Lower leg skin (tissue), 4 donors: Measurements from ENCODE around the gene MTA2. TPM values are rescaled to one million over a fixed set of nuclear protein-coding genes. Genes with fewer than 3 reads are reported as not detected.

Experiments used
- DNase-seq, 2 donors: peaks; one replicate each; pipeline ENCODE4 v3.0.0-alpha.2; 2019; ENCODE audit warnings: low spot score in 2 of 2
- H3K4me3 ChIP-seq: fragments of 200-600 bp; sonication (generic); 2 replicates; pipeline ENCODE4 v1.5.1; 2017; ENCODE audit warnings: mild to moderate bottlenecking, low read depth; ENCODE audit not compliant: poor library complexity, severe bottlenecking
- CTCF ChIP-seq, 3 donors: fragments of 450-650 bp; IDR thresholded peaks; one replicate each; pipeline ENCODE4 v1.5.1; 2016; ENCODE audit warnings: antibody characterized with exemption in 3 of 3, mild to moderate bottlenecking in 3 of 3, moderate library complexity in 2 of 3
- POLR2A ChIP-seq, 2 donors: fragments of 450-650 bp; IDR thresholded peaks; one replicate each; pipeline ENCODE4 v1.6.1; 2016 to 2017; ENCODE audit warnings: antibody characterized with exemption in 2 of 2, mild to moderate bottlenecking in 1 of 2, moderate library complexity in 1 of 2
- WGBS, 2 donors: methylation state at CpG; one replicate each; pipeline ENCODE4 v1.1.5; 2018; 5-methylcytosine and 5-hydroxymethylcytosine counted together
- intact Hi-C: fragments of 100-400 bp; cut with DNase I; formaldehyde crosslinking; loops from one replicate; pipeline ENCODE4 v1.15.0; 2023; ENCODE audit warnings: low total_unique reads
- total RNA-seq, 4 donors: library from RNA; depleted of rRNA; stranded (reverse); fragments of >200 nt; gene quantifications; one replicate each; pipeline ENCODE4 v1.1.0, GENCODE V29; 2016

The MTA2 gene
- total RNA-seq, 4 donors from 2014 or later = 91.3 to 139 (median 98.3) TPM

GRCh38 chr11:62646825-62647608 lies 45.4 kb upstream of the MTA2 start:
- WGBS, 2 donors = 57 to 60% methylated on average over 31 to 32 of the region's 32 CpGs
- no peak for TF ChIP-seq CTCF (IDR thresholded peaks at IDR 0.05)
- TF ChIP-seq POLR2A (IDR thresholded peaks at IDR 0.05) = no peak
- DNase-seq = peak in 1 of 2 donors; percentile 31
- no peak overlapping the region for H3K4me3 ChIP-seq
- intact Hi-C loops = no loop called here

- WGBS, 2 donors = 0 to 1% methylated on average over 63 to 73 of the region's 73 CpGs
- peak within 1 kb of the TSS; percentile 70 for H3K4me3 ChIP-seq
- intact Hi-C loops = no loop called here
- DNase-seq = peak; percentile 100
- TF ChIP-seq POLR2A (IDR thresholded peaks at IDR 0.05) (peak in 1 of 2 donors; percentile 43), CTCF (IDR thresholded peaks at IDR 0.05) (no peak)
Measured at GRCh38 chr11:62645946-62646824, 44.5 kb upstream of the MTA2 start, which contains the start of gene GANAB. GANAB (minus strand) TSS chr11:62646613; CDS start chr11:62646599, 14 bp downstream.

GRCh38 chr11:62645671-62645945 lies 43.9 kb upstream of the MTA2 start:
- WGBS, 2 donors = 12 to 14% methylated on average over 11 of the region's 11 CpGs
- TF ChIP-seq POLR2A (IDR thresholded peaks at IDR 0.05) (no peak), CTCF (IDR thresholded peaks at IDR 0.05) (no peak)
- intact Hi-C loops = no loop called here
- DNase-seq = no peak
- H3K4me3 ChIP-seq = peak overlapping the region; percentile 70

- intact Hi-C loops = no loop called here
- DNase-seq = no peak
- TF ChIP-seq CTCF (IDR thresholded peaks at IDR 0.05) (no peak), POLR2A (IDR thresholded peaks at IDR 0.05) (no peak)
- H3K4me3 ChIP-seq = no peak overlapping the region
- 85 to 88% methylated on average over 8 of the region's 8 CpGs for WGBS, 2 donors
Measured at GRCh38 chr11:62644220-62644619, 42.6 kb upstream of the MTA2 start.

DNA sequence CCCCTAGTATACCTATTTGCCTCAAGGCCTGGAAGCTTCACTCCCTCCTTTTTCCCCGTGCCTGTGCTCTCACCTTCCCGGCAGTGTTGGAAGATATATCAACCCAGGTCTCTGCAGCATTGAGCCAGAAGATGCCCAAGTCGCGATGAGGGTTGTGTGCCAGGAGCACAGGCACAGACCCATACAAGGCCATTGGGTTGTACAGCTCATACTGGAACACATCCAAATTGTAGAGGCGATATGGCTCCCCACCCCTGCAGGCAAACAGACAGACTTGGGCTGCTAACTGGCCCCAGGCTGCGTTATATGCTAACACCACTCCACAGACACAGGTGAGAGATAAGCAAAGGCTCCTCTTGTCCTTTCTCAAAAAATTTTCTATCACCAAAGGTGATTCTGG lies 30.8 kb upstream of the MTA2 start:
- WGBS, 2 donors = 75 to 86% methylated on average over 6 of the region's 6 CpGs
- TF ChIP-seq POLR2A (IDR thresholded peaks at IDR 0.05) = no peak
- TF ChIP-seq CTCF (IDR thresholded peaks at IDR 0.05) = no peak
- no peak for DNase-seq
- intact Hi-C loops = no loop called here
- no peak overlapping the region for H3K4me3 ChIP-seq
